Lower leg skin (tissue), 3 donors: ENCODE data around the gene LAMB4.

Experiments used
- CTCF ChIP-seq, 3 donors: fragments of 450-650 bp; IDR thresholded peaks; one replicate each; pipeline ENCODE4 v1.5.1; 2016; ENCODE audit warnings: antibody characterized with exemption in 3 of 3, mild to moderate bottlenecking in 3 of 3, moderate library complexity in 2 of 3
- POLR2A ChIP-seq, 2 donors: fragments of 450-650 bp; IDR thresholded peaks; one replicate each; pipeline ENCODE4 v1.6.1; 2016 to 2017; ENCODE audit warnings: antibody characterized with exemption in 2 of 2, mild to moderate bottlenecking in 1 of 2, moderate library complexity in 1 of 2

GRCh38 chr7:108048422-108048821 is 81.7 kb downstream of the LAMB4 start:
- TF ChIP-seq POLR2A (IDR thresholded peaks at IDR 0.05) (no peak), CTCF (IDR thresholded peaks at IDR 0.05) (no peak)
